Kidney (tissue), 14 donors: ENCODE measurements around the gene RECQL5. TPM values are rescaled to one million over a fixed set of nuclear protein-coding genes. Genes with fewer than 3 reads are reported as not detected.

Experiments
- DNase-seq, 5 donors: peaks; one replicate each; pipeline ENCODE4 v3.0.0-alpha.2; 2013 to 2020
- FAIRE-seq: peaks from 2 replicates; lab custom pipeline; 2012; peaks lifted over from hg19 to GRCh38; lab: Jason Lieb, UNC
- H3K27ac ChIP-seq, 2 donors: one replicate each; pipeline ENCODE4 v1.7.0; 2013; ENCODE audit warnings: low read depth in 2 of 2, low read length in 2 of 2, inconsistent platforms in 1 of 2
- H3K27me3 ChIP-seq: one replicate; pipeline ENCODE4 v1.7.1; 2013; ENCODE audit warnings: low read length, inconsistent platforms; ENCODE audit not compliant: control insufficient read depth, insufficient read depth
- H3K36me3 ChIP-seq, 3 donors: one replicate each; pipeline versions ENCODE4 v1.7.0 to v1.7.1; 2013; ENCODE audit warnings: low read length in 3 of 3, control low read depth in 1 of 3, inconsistent platforms in 1 of 3; ENCODE audit not compliant: insufficient read depth in 3 of 3, control insufficient read depth in 2 of 3
- H3K4me1 ChIP-seq, 3 donors: one replicate each; pipeline versions ENCODE4 v1.7.0 to v1.7.1; 2013; ENCODE audit warnings: low read length in 3 of 3, inconsistent platforms in 1 of 3, low read depth in 1 of 3; ENCODE audit not compliant: control insufficient read depth in 2 of 3, insufficient read depth in 2 of 3
- H3K4me3 ChIP-seq, 3 donors: one replicate each; pipeline versions ENCODE4 v1.7.0 to v1.8.1; 2013; ENCODE audit warnings: low read length in 3 of 3, control low read depth in 1 of 3, inconsistent platforms in 1 of 3
- H3K9ac ChIP-seq, 3 donors: one replicate each; pipeline versions ENCODE4 v1.7.0 to v1.7.1; 2013; ENCODE audit warnings: low read length in 3 of 3, control low read depth in 1 of 3, inconsistent platforms in 1 of 3
- H3K9me3 ChIP-seq, 3 donors: one replicate each; pipeline versions ENCODE4 v1.7.0 to v1.7.1; 2013; ENCODE audit warnings: low read length in 3 of 3, control low read depth in 1 of 3, inconsistent platforms in 1 of 3; ENCODE audit not compliant: control insufficient read depth in 2 of 3, insufficient read depth in 1 of 3
- CTCF ChIP-seq: IDR thresholded peaks from 3 replicates; pipeline ENCODE4 v1.5.1; 2012; ENCODE audit warnings: mild to moderate bottlenecking, moderate library complexity, borderline replicate concordance; ENCODE audit not compliant: insufficient read depth; ENCODE audit errors: extremely low read depth
- intact Hi-C: fragments of 100-400 bp; cut with DNase I; formaldehyde crosslinking; loops from one replicate; pipeline ENCODE4 v1.11.1; 2022
- polyA plus RNA-seq: library from polyadenylated mRNA; stranded (reverse); fragments of 350-450 nt; fragmentation: Illumina TruSeq; extraction: RNeasy Lipid Tissue Mini Kit (QIAGEN cat#74804); gene quantifications from one replicate; pipeline ENCODE4 v1.2.3, GENCODE V29; 2014; ENCODE audit warnings: low read depth, low replicate concordance; ENCODE audit not compliant: insufficient read depth
- total RNA-seq: library from RNA; stranded (reverse); fragmentation: NEBNext Ultra II Directional; extraction: Animal tissue kit (Norgen Biotek cat#: 25700); gene quantifications from one replicate; pipeline ENCODE4 v1.2.1, GENCODE V29; 2021
- donor health status: control.
- donor health status: control.
- donor health status: control.
- donor health status: control.
- donor health status: control.
- donor health status: DM: yes; HTN: yes; CAD: no.
- donor health status: Normal renal cell carcinoma (clear cell type).

The RECQL5 gene
- total and polyA plus RNA-seq, 2 donors from 2014 or later: 40.0 to 51.6 TPM

DNA sequence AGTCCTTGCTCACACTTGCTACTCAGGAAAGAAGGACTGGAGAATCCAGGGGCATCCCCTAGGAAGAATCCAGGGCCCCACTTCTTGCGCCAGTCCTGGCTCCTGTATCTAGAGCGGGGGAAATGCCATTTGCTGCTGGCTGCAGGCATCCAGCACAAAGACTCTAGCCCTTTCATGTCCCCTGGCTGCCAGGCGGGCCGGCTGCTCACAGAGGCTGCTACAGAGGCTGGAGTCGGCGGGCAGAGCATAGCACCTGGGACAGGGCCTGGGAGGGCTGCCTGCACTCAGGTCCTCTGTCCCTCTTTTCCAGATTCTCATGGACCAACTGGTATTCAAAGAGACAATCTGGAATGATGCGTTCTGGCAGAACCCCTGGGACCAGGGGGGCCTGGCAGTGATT lies 19.9 kb downstream of the RECQL5 start:
- FAIRE-seq: no peak
- DNase-seq: peak in 1 of 5 donors; percentile 68
- Histone ChIP-seq H3K27ac (peak overlapping the region; percentile 45 to 99), H3K4me3 (peak overlapping the region in 1 of 3 donors; percentile 10), H3K36me3 (peaks cover 0 to 15% (median 10%) of the 10 kb centered on the region in 3 donors), H3K4me1 (peaks cover 2 to 46% (median 33%) of the 10 kb centered on the region in 3 donors), H3K9me3 (no peaks in the 10 kb centered on the region), H3K27me3 (no peaks in the 10 kb centered on the region), H3K9ac (peak overlapping the region in 2 of 3 donors; percentile 29 to 73)
- no peak for TF ChIP-seq CTCF
- intact Hi-C loops: no loop called here

DNA sequence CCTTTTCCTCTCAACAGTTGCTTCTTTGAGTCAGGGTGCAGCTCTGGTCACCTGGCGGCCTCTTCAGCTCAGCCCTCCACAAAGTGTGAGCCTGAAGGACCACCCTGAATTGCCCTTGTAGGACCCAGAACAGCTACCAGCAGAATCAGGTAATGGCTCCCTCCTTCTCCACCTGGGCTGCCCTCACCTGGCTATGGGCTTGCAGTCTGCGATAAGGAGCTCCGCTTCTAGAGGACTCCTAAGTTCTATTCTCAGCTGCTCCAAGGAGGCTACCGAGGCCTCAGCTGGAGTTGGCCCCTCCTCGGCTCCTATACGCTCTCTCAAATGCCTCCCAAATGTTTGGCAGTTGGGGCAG lies 20.3 kb downstream of the RECQL5 start:
- Histone ChIP-seq H3K9ac (peak overlapping the region in 2 of 3 donors; percentile 54 to 73), H3K36me3 (peaks cover 0 to 15% (median 10%) of the 10 kb centered on the region in 3 donors), H3K27me3 (no peaks in the 10 kb centered on the region), H3K4me3 (peak overlapping the region in 2 of 3 donors; percentile 38 to 49), H3K27ac (peak overlapping the region; percentile 97 to 99), H3K9me3 (no peaks in the 10 kb centered on the region), H3K4me1 (peaks cover 2 to 50% (median 38%) of the 10 kb centered on the region in 3 donors)
- no peak for DNase-seq
- FAIRE-seq: no peak
- TF ChIP-seq CTCF: no peak
- intact Hi-C loops: no loop called here

DNA sequence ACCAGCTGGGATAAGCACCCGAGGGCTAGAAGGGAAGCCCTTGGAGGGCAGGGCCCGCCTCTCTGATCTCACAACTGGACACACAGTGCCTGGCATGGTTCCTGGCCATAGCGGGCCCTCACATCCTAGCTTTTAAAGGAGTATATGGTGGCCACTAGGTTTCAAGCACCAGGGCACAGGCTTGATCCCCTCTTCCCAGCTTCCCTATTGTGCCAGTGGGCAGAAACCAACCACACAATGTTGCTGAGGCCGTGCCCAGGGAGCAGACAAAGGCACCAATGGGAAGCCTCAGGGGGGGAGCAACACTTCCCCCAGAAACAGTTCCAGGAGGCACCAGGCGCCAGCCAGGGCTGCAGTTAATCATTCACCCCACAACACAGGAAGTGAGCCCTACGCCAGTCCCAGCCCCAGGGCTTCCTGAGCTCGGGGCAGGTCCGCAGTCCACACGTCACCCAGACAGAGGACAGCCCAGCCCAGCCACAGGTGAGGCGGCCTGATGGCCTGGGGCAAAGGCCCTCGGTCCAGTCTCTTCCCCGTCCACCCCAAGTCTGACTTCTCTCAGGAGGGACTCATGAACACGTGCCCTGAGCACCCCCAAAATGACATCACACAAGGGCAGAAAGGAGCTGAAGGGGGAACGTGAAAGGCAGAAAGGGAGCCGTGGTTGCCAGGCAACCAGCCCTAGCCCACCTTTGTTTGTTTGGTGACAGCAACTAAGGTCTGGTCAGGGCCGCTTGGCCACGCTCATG lies 20.9 kb downstream of the RECQL5 start:
- H3K36me3 ChIP-seq: peaks cover 0 to 14% (median 10%) of the 10 kb centered on the region in 3 donors
- peak overlapping the region in 2 of 3 donors; percentile 54 to 73 for H3K9ac ChIP-seq
- H3K9me3 ChIP-seq: no peaks in the 10 kb centered on the region
- peak; percentile 89 to 95 (median 91) for DNase-seq
- H3K27me3 ChIP-seq: no peaks in the 10 kb centered on the region
- TF ChIP-seq CTCF: peak; percentile 6
- peak overlapping the region; percentile 11 to 49 (median 38) for H3K4me3 ChIP-seq
- peak overlapping the region; percentile 97 to 99 for H3K27ac ChIP-seq
- H3K4me1 ChIP-seq: peaks cover 2 to 56% (median 43%) of the 10 kb centered on the region in 3 donors
- FAIRE-seq: peak; percentile 80
- intact Hi-C loops: no loop called here
